Hepatocyte (in vitro differentiated cells): ENCODE results near the gene STAT4. TPM values are rescaled to one million over a fixed set of nuclear protein-coding genes. Genes with fewer than 3 reads are reported as not detected.

Experiments used
- DNase-seq: peaks from one replicate; pipeline ENCODE4 v3.0.0-alpha.2; 2016; ENCODE audit warnings: low spot score
- H2AFZ ChIP-seq: fragments of 200-600 bp; sonication (generic); 2 replicates; pipeline ENCODE4 v1.6.0; 2016; ENCODE audit warnings: antibody characterized with exemption, mild to moderate bottlenecking
- H3K27ac ChIP-seq: fragments of 200-600 bp; sonication (generic); 2 replicates; pipeline ENCODE4 v1.5.1; 2016; ENCODE audit warnings: mild to moderate bottlenecking
- H3K27me3 ChIP-seq: fragments of 200-600 bp; sonication (generic); 2 replicates; pipeline ENCODE4 v1.6.1; 2016
- H3K36me3 ChIP-seq: fragments of 200-600 bp; sonication (generic); replicated peaks from 2 replicates; pipeline ENCODE4 v1.5.1; 2016; ENCODE audit warnings: low read depth; ENCODE audit not compliant: insufficient read depth
- H3K4me1 ChIP-seq: fragments of 200-600 bp; sonication (generic); 2 replicates; pipeline ENCODE4 v1.5.1; 2016; ENCODE audit warnings: mild to moderate bottlenecking, moderate library complexity; ENCODE audit not compliant: insufficient read depth
- H3K4me2 ChIP-seq: fragments of 200-600 bp; sonication (generic); 2 replicates; pipeline ENCODE4 v1.6.0; 2016
- H3K4me3 ChIP-seq: fragments of 200-600 bp; sonication (generic); 2 replicates; pipeline ENCODE4 v1.5.1; 2016; ENCODE audit warnings: mild to moderate bottlenecking
- H3K79me2 ChIP-seq: fragments of 200-600 bp; sonication (generic); 2 replicates; pipeline ENCODE4 v1.6.0; 2017; ENCODE audit warnings: mild to moderate bottlenecking
- H3K9me2 ChIP-seq: fragments of 200-600 bp; sonication (generic); replicated peaks from 2 replicates; pipeline ENCODE4 v1.6.0; 2017; ENCODE audit warnings: mild to moderate bottlenecking; ENCODE audit not compliant: insufficient read depth
- H3K9me3 ChIP-seq: fragments of 200-600 bp; sonication (generic); 2 replicates; pipeline ENCODE4 v1.5.1; 2016; ENCODE audit warnings: low read depth, mild to moderate bottlenecking
- H4K20me1 ChIP-seq: fragments of 200-600 bp; sonication (generic); 2 replicates; pipeline ENCODE4 v1.6.0; 2016; ENCODE audit warnings: mild to moderate bottlenecking; ENCODE audit not compliant: insufficient read depth, poor library complexity, severe bottlenecking
- EZH2 ChIP-seq: fragments of 200-600 bp; sonication (generic); IDR thresholded peaks from 2 replicates; pipeline ENCODE4 v1.6.1; 2016; ENCODE audit warnings: antibody characterized with exemption, mild to moderate bottlenecking, borderline replicate concordance
- EZH2phosphoT487 ChIP-seq: fragments of 200-600 bp; sonication (generic); IDR thresholded peaks from one replicate; pipeline ENCODE4 v1.6.1; 2018; ENCODE audit warnings: antibody characterized with exemption, mild to moderate bottlenecking, low read depth, moderate library complexity; ENCODE audit not compliant: unreplicated experiment, severe bottlenecking
- WGBS: methylation state at CpG from one replicate; pipeline ENCODE4 v1.1.6; 2016; ENCODE audit warnings: low lambda C conversion rate; ENCODE audit errors: missing lambda C conversion rate; 5-methylcytosine and 5-hydroxymethylcytosine counted together
- polyA plus RNA-seq: library from polyadenylated mRNA; unstranded; fragments of >200 nt; fragmentation: Nextera tagmentation; extraction: Ambion mirVana; gene quantifications from 2 replicates; pipeline ENCODE4 v1.2.1, GENCODE V29; 2016
- total RNA-seq: library from RNA; depleted of rRNA; stranded (reverse); fragments of >200 nt; gene quantifications from 2 replicates; pipeline ENCODE4 v1.2.3, GENCODE V29; 2014
- TF ChIP-seq, protein P1 (sequence below): fragments of 200-600 bp; sonication (generic); IDR thresholded peaks from 2 replicates; pipeline ENCODE4 v1.5.1; 2016; ENCODE audit warnings: antibody characterized with exemption, mild to moderate bottlenecking; ENCODE audit not compliant: poor library complexity

STAT4 gene
- total and polyA plus RNA-seq, 2 experiments from 2014 or later, result 1.6 to 6.6 TPM

DNA sequence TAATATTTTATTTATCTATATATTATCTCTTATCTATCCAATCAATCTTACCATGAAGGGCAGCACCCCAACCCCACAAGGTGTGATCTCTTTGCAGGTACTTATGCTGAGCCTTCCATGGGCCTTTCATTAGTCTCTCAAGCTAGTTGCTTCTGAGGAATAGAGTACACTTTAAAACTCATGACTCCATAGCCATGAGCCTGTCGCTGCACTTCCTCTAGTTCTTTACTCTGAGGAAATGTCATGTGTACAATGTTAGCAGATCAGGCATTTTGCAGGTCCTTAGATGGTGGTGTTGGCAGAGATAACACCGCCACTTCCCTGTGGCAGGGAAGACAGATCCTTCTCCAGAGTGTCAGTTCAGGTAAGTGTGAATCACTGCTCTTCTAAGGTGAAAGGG, 29.5 kb upstream of the STAT4 start:
- DNase-seq, result no peak
- WGBS, result 88% methylated on average over 2 of the region's 2 CpGs
- Histone ChIP-seq H3K27ac (no peak overlapping the region), H3K4me1 (peaks cover 14% of the 10 kb centered on the region), H4K20me1 (no peaks in the 10 kb centered on the region), H3K9me2 (no peaks in the 10 kb centered on the region), H3K4me3 (no peak overlapping the region), H2AFZ (no peak overlapping the region), H3K79me2 (no peaks in the 10 kb centered on the region), H3K4me2 (no peak overlapping the region), H3K9me3 (no peaks in the 10 kb centered on the region), H3K27me3 (no peaks in the 10 kb centered on the region), H3K36me3 (no peaks in the 10 kb centered on the region)
- TF ChIP-seq EZH2 (no peak), EZH2phosphoT487 (no peak)
- TF ChIP-seq, protein P1, sequence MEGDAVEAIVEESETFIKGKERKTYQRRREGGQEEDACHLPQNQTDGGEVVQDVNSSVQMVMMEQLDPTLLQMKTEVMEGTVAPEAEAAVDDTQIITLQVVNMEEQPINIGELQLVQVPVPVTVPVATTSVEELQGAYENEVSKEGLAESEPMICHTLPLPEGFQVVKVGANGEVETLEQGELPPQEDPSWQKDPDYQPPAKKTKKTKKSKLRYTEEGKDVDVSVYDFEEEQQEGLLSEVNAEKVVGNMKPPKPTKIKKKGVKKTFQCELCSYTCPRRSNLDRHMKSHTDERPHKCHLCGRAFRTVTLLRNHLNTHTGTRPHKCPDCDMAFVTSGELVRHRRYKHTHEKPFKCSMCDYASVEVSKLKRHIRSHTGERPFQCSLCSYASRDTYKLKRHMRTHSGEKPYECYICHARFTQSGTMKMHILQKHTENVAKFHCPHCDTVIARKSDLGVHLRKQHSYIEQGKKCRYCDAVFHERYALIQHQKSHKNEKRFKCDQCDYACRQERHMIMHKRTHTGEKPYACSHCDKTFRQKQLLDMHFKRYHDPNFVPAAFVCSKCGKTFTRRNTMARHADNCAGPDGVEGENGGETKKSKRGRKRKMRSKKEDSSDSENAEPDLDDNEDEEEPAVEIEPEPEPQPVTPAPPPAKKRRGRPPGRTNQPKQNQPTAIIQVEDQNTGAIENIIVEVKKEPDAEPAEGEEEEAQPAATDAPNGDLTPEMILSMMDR, result no peak

DNA sequence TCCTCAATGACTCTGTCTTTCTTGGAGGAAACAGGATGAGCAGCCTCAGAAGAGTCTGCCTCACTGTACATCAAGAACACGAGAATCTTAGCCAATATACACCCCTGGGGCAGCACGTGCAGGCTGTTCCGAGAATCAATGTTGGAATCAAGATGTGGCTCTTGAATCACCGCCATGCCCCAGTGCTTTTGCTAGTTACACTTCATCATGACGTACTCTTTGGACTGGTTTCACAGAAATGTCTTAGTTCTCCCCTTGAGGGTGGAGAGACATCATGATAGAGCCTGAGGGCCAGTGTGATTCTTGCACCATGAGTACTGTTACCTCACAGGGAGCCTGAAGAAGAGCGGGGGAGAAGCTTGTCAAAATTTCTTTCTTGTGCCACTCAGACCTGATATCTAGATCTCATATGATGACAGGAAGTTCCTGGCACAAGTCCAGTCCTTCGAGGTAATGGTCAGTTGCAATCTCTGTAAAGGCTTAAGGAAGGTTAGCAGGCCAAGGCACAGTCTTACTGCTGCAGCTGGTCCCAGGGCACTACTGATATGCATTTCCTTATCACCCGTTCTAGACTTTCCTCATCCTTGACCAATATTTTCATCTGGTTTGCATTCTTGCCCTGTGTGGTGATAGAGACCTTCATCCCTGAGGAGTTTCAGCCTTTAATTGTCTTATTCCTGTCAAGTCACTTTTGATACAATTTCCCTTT, 28.2 kb upstream of the STAT4 start:
- Histone ChIP-seq H3K79me2 (no peaks in the 10 kb centered on the region), H3K9me3 (no peaks in the 10 kb centered on the region), H3K9me2 (no peaks in the 10 kb centered on the region), H3K4me1 (peaks cover 14% of the 10 kb centered on the region), H3K27me3 (no peaks in the 10 kb centered on the region), H3K4me3 (no peak overlapping the region), H4K20me1 (no peaks in the 10 kb centered on the region), H3K4me2 (no peak overlapping the region), H3K27ac (peak overlapping the region; percentile 48), H2AFZ (no peak overlapping the region), H3K36me3 (no peaks in the 10 kb centered on the region)
- no peak for DNase-seq
- TF ChIP-seq, protein P1, result no peak
- TF ChIP-seq EZH2phosphoT487 (no peak), EZH2 (no peak)
- 84% methylated on average over 8 of the region's 8 CpGs for WGBS

DNA sequence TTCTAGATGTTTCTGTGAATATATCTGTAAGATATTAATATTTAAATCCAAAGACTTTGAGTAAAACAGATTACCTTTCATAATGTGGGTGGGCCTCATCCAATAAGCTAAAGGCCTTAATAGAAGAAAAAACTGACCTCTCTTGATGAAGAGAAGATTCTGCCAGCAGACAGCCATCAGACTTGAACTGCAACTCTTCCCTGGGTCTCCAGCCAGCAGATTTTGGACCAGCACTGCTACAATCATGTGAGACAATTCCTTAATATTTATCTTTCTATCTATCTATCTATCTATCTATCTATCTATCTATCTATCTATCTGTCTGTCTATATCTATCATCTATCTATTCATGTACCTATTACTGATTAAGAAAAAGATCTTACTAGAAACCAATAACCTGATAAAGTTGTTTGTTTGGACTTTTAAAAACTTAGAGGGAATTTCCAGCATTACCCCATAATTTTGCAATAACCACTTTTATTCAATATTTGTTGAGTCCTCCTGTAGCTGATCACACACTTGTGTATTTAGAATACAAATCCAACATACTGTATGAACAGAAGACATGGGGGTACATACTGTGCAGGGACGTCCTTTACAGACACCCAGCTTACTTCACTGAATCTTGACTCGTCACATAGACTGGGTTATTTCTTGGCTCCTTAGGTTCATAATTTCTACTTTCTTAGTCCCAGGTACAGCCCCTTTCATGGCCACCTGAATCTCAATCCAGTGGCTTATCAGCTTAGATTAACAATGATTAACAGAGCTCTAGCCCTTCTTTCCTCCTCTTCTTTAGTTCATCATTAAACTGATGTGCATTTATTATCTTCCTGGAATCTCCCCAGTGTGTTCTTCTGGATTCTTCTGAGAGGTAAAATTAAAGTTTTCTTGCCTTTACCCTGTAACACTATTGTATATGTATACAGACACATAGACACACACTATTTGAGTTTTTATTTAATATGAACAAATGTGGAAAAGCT, 27.2 kb upstream of the STAT4 start:
- peak overlapping the region; percentile 48 for H3K27ac ChIP-seq

More for the DNA sequence above, 27.2 kb upstream of the STAT4 start:
- H2AFZ ChIP-seq, result no peak overlapping the region
- TF ChIP-seq EZH2, result no peak
- no peak for TF ChIP-seq EZH2phosphoT487
- TF ChIP-seq, protein P1, result no peak
- no peaks in the 10 kb centered on the region for H3K9me2 ChIP-seq
- peaks cover 14% of the 10 kb centered on the region for H3K4me1 ChIP-seq
- 52% methylated on average over 2 of the region's 2 CpGs for WGBS
- H3K27me3 ChIP-seq, result no peaks in the 10 kb centered on the region
- no peak for DNase-seq
- no peaks in the 10 kb centered on the region for H3K36me3 ChIP-seq
- H3K79me2 ChIP-seq, result no peaks in the 10 kb centered on the region
- no peaks in the 10 kb centered on the region for H3K9me3 ChIP-seq
- H3K4me2 ChIP-seq, result peak overlapping the region; percentile 30
- no peak overlapping the region for H3K4me3 ChIP-seq
- H4K20me1 ChIP-seq, result no peaks in the 10 kb centered on the region
